K562 (cell line): ENCODE results near the gene EGLN3. TPM values are rescaled to one million over a fixed set of nuclear protein-coding genes. Genes with fewer than 3 reads are reported as not detected.

Experiments used
- ARHGAP35 ChIP-seq: fragments of 450-650 bp; IDR thresholded peaks from 2 replicates; pipeline ENCODE4 v1.6.1; 2018; ENCODE audit not compliant: partially characterized antibody
- BACH1 ChIP-seq: fragments of 200-800 bp; sonication (Bioruptor generic); IDR thresholded peaks from 2 replicates; pipeline ENCODE4 v1.6.1; 2016; ENCODE audit warnings: missing genetic modification characterization, missing compliant biosample characterization
- BRF1 ChIP-seq: IDR thresholded peaks from 3 replicates; pipeline ENCODE4 v1.6.1; 2011; ENCODE audit warnings: borderline replicate concordance, mild to moderate bottlenecking; ENCODE audit not compliant: insufficient read length; ENCODE audit errors: extremely low read depth
- HDAC1 ChIP-seq, 2 experiments: fragments of 450-650 bp; IDR thresholded peaks; 2 replicates each; pipeline ENCODE4 v1.6.1; 2016 to 2017; ENCODE audit warnings: inconsistent platforms in 1 of 2, mild to moderate bottlenecking in 1 of 2, moderate library complexity in 1 of 2
- HNRNPH1 ChIP-seq: fragments of 200-400 bp; formaldehyde crosslinking; optimal IDR thresholded peaks from 2 replicates; pipeline ENCODE3; 2017; ENCODE audit warnings: low read depth, mild to moderate bottlenecking, low read length, moderate library complexity
- KDM2B ChIP-seq: fragments of 250-450 bp; sonication (Bioruptor Pico); IDR thresholded peaks from 2 replicates; pipeline ENCODE4 v1.8.0; 2021; ENCODE audit warnings: mild to moderate bottlenecking, moderate library complexity
- MEIS2 ChIP-seq: fragments of 450-650 bp; IDR thresholded peaks from 2 replicates; pipeline ENCODE4 v1.6.1; 2014; ENCODE audit warnings: mild to moderate bottlenecking; ENCODE audit not compliant: partially characterized antibody
- NEUROD1 ChIP-seq: fragments of 150-350 bp; IDR thresholded peaks from 2 replicates; pipeline ENCODE4 v1.6.1; 2014; ENCODE audit warnings: borderline replicate concordance, low read length, low read depth; ENCODE audit not compliant: partially characterized antibody
- SMARCE1 ChIP-seq: fragments of 450-650 bp; IDR thresholded peaks from 2 replicates; pipeline ENCODE4 v1.7.1; 2016; ENCODE audit warnings: mild to moderate bottlenecking
- ZNF239 ChIP-seq: fragments of 250-450 bp; sonication (Bioruptor Pico); IDR thresholded peaks from 2 replicates; pipeline ENCODE4 v1.4.0; 2020; ENCODE audit warnings: mild to moderate bottlenecking
- ZNF695 ChIP-seq: fragments of 450-650 bp; formaldehyde crosslinking; IDR thresholded peaks from 2 replicates; pipeline ENCODE4 v1.4.0; 2020; ENCODE audit warnings: mild to moderate bottlenecking, moderate library complexity
- ZNF830 ChIP-seq: fragments of 250-450 bp; sonication (Bioruptor Pico); IDR thresholded peaks from 2 replicates; pipeline ENCODE4 v1.5.0; 2021; ENCODE audit warnings: mild to moderate bottlenecking
- polyA plus RNA-seq, 8 experiments: library from polyadenylated mRNA; depleted of rRNA in 4 of 8; stranded (reverse) in 5 of 8; unstranded in 3 of 8; fragments of >200 nt; fragmentation: Nextera tagmentation in 2 of 8; fragmentation: Illumina TruSeq in 1 of 8; extraction: Ambion mirVana in 2 of 8; extraction: Trizol in 1 of 8; gene quantifications; 2 replicates each; pipeline versions ENCODE4 v1.2.1 to v1.2.3, GENCODE V29; 2011 to 2014; ENCODE audit warnings: inconsistent platforms in 1 of 8, missing spikeins in 1 of 8
- total RNA-seq, 7 experiments: library from RNA; depleted of rRNA in 6 of 7; stranded (reverse); fragments of >200 nt in 6 of 7; fragmentation: Illumina TruSeq in 2 of 7; extraction: Trizol in 2 of 7; gene quantifications; 2 replicates each; pipeline versions ENCODE4 v1.2.1 to v1.2.3, GENCODE V29; 2011 to 2021; ENCODE audit warnings: low replicate concordance in 1 of 7
- TF ChIP-seq, protein P1 (sequence below): fragments of 250-450 bp; sonication (Bioruptor Pico); IDR thresholded peaks from 2 replicates; pipeline ENCODE4 v1.4.0; 2020; ENCODE audit warnings: mild to moderate bottlenecking, moderate library complexity
- TF ChIP-seq, protein P2 (sequence below), 2 experiments: fragments of 450-650 bp; IDR thresholded peaks; 2 replicates each; pipeline ENCODE4 v1.6.1; 2016; ENCODE audit warnings: mild to moderate bottlenecking in 2 of 2, borderline replicate concordance in 1 of 2, low read depth in 1 of 2, moderate library complexity in 1 of 2
- TF ChIP-seq, protein P3 (sequence below): IDR thresholded peaks from 2 replicates; pipeline ENCODE4 v1.6.1; 2014; ENCODE audit warnings: antibody characterized with exemption

EGLN3 gene
- total and polyA plus RNA-seq, 9 of the 15 experiments (the other 6 are each of a cell fraction or from before 2014, with no cell fraction given), result 2.5 to 87.6 (median 5.8) TPM

DNA sequence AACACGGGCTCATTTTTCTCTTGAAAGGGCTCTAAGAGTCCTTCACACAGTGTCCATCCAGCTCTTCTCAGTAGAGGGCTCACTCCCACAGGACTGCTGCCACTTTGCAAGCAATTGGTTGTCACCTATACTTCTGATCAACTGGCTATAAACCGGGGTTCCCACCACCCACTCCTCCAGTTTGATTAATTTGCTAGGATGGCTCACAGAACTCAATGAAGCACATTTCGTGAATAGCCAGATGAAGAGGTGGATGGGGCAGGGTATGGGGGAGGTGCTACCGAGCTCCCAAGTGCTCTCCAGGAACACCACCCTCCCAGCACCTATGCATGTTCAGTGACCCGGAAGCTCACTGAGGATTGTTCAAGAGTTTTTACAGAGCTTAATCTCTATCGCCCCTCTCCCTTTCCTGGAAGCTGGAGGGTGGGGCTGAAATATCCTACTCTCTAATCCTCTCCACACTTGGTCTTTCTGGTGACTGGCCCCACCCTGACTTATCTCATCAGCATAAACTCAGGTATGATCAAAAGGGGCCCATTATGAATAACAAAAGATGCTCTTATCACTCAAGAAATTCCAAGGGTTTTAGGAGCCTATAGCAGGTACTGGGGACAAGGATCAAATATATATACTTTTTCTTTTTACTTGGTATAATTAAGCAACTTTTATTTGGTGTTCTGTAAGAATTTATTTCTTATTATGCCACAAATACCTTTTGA, 13.9 kb upstream of the EGLN3 start (continued):
- no peak for TF ChIP-seq MEIS2
- TF ChIP-seq, protein P1, sequence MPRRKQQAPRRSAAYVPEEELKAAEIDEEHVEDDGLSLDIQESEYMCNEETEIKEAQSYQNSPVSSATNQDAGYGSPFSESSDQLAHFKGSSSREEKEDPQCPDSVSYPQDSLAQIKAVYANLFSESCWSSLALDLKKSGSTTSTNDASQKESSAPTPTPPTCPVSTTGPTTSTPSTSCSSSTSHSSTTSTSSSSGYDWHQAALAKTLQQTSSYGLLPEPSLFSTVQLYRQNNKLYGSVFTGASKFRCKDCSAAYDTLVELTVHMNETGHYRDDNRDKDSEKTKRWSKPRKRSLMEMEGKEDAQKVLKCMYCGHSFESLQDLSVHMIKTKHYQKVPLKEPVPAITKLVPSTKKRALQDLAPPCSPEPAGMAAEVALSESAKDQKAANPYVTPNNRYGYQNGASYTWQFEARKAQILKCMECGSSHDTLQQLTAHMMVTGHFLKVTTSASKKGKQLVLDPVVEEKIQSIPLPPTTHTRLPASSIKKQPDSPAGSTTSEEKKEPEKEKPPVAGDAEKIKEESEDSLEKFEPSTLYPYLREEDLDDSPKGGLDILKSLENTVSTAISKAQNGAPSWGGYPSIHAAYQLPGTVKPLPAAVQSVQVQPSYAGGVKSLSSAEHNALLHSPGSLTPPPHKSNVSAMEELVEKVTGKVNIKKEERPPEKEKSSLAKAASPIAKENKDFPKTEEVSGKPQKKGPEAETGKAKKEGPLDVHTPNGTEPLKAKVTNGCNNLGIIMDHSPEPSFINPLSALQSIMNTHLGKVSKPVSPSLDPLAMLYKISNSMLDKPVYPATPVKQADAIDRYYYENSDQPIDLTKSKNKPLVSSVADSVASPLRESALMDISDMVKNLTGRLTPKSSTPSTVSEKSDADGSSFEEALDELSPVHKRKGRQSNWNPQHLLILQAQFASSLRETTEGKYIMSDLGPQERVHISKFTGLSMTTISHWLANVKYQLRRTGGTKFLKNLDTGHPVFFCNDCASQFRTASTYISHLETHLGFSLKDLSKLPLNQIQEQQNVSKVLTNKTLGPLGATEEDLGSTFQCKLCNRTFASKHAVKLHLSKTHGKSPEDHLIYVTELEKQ, result no peak
- TF ChIP-seq NEUROD1, result peak; percentile 14
- TF ChIP-seq, protein P2, sequence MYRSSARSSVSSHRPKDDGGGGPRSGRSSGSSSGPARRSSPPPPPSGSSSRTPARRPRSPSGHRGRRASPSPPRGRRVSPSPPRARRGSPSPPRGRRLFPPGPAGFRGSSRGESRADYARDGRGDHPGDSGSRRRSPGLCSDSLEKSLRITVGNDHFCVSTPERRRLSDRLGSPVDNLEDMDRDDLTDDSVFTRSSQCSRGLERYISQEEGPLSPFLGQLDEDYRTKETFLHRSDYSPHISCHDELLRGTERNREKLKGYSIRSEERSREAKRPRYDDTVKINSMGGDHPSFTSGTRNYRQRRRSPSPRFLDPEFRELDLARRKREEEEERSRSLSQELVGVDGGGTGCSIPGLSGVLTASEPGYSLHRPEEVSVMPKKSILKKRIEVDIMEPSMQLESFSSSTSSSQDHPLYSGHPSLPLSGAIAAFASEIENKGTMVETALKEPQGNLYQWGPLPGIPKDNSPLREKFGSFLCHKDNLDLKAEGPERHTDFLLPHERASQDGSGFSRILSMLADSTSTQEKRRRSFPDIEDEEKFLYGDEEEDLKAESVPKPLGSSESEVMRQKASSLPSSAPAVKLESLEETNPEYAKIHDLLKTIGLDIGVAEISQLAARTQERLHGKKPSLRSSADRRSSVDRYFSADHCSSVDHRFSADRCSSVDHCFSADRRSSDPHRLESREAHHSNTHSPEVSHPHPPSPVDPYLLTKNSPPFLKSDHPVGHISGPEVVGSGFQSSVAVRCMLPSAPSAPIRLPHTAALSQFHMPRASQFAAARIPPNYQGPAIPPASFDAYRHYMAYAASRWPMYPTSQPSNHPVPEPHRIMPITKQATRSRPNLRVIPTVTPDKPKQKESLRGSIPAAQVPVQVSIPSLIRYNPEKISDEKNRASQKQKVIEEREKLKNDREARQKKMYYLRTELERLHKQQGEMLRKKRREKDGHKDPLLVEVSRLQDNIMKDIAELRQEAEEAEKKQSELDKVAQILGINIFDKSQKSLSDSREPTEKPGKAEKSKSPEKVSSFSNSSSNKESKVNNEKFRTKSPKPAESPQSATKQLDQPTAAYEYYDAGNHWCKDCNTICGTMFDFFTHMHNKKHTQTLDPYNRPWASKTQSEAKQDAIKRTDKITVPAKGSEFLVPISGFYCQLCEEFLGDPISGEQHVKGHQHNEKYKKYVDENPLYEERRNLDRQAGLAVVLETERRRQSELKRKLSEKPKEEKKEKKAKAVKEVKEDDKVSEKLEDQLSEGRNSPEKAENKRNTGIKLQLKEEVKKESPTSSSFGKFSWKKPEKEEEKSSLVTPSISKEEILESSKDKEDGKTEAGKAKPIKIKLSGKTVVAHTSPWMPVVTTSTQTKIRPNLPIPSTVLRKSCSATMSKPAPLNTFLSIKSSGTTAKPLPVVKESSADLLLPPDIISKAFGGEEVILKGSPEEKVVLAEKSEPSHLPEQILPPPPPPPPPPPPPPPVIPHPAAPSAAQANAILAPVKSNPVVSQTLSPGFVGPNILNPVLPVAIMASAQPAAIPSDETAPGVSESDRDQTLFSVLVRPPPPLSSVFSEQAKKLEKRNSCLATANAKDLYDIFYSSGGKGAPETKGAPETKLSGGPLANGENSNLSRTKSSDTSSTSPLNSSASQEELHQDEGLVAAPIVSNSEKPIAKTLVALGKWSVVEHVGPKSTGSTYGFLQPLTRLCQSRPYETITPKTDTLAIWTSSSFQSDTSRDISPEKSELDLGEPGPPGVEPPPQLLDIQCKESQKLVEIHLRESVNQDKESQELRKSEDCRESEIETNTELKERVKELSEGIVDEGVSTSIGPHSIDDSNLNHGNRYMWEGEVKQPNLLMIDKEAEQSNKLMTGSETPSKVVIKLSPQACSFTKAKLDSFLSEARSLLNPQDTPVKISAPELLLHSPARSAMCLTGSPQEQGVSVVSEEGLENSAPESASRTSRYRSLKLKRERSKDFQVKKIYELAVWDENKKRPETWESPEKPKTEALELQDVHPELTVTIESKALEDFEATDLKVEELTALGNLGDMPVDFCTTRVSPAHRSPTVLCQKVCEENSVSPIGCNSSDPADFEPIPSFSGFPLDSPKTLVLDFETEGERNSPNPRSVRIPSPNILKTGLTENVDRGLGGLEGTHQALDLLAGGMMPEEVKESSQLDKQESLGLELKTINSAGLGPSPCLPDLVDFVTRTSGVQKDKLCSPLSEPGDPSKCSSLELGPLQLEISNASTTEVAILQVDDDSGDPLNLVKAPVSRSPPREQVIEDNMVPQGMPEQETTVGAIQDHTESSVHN (IDR thresholded peaks at IDR 0.05; ENCODE audit: borderline replicate concordance in 1 of 2, low read depth in 1 of 2), result no peak
- no peak for TF ChIP-seq ZNF830 (CRISPR knock-in tag)
- TF ChIP-seq ARHGAP35, result no peak
- TF ChIP-seq HDAC1 (IDR thresholded peaks at IDR 0.05), result no peak
- TF ChIP-seq SMARCE1, result no peak
- TF ChIP-seq BRF1, result no peak
- no peak for TF ChIP-seq HNRNPH1
- TF ChIP-seq ZNF695 (CRISPR knock-in tag), result no peak
- TF ChIP-seq ZNF239, result no peak
- TF ChIP-seq, protein P3, sequence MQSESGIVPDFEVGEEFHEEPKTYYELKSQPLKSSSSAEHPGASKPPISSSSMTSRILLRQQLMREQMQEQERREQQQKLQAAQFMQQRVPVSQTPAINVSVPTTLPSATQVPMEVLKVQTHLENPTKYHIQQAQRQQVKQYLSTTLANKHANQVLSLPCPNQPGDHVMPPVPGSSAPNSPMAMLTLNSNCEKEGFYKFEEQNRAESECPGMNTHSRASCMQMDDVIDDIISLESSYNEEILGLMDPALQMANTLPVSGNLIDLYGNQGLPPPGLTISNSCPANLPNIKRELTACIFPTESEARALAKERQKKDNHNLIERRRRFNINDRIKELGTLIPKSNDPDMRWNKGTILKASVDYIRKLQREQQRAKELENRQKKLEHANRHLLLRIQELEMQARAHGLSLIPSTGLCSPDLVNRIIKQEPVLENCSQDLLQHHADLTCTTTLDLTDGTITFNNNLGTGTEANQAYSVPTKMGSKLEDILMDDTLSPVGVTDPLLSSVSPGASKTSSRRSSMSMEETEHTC, result no peak
- TF ChIP-seq BACH1 (tag), result no peak
- no peak for TF ChIP-seq KDM2B (CRISPR knock-in tag)
